ENCODE measurements around the gene CACNB2. TPM values are rescaled to one million over a fixed set of nuclear protein-coding genes. Genes with fewer than 3 reads are reported as not detected.

CACNB2 gene
- total RNA-seq, 2 experiments from 2014 or later: not detected

GRCh38 chr10:18528292-18528691, 388.1 kb downstream of the CACNB2 start:
- Mint-ChIP-seq H3K36me3 (peaks cover 17% of the 10 kb centered on the region), H3K9me3 (peaks cover 2% of the 10 kb centered on the region), H3K27ac (no peak overlapping the region), H3K27me3 (no peaks in the 10 kb centered on the region), H3K4me1 (no peaks in the 10 kb centered on the region), H3K4me3 (no peak overlapping the region)
- POLR2A ChIA-PET: no interaction called here
- DNase-seq: no peak
- no peak for ATAC-seq (ENCODE audit: low read depth)

DNA sequence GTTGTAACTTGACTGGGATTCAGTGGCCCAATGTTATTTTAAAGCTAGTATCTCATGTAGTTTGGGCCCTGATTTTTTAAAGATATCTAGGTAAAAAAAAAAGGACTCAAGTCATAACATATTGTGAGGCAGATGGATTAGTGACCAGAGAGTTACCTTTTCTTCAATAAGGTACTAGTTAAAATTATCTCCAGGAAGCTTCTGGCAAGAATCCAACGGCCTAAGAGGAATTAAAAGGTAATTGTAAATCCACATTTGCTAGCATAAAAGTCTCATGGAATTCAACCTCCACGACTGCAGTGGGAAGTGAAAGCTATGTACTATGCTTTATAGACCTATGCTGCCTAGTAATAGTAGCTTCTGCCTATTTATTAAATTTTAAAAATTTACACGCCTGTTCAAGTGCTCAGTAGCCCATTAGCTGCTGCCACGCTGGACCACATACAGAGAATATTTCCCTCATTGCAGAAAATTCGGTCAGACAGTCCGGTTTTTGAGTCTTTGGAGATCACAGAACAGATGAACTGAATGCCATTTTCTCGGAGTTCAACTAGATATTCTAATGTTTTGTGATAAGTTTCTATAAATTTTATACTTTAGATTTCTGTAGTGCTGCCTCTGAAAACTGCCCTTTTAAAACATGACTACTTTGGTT, 392.8 kb downstream of the CACNB2 start:
- Mint-ChIP-seq H3K36me3 (peaks cover 23% of the 10 kb centered on the region), H3K27ac (no peak overlapping the region), H3K9me3 (peaks cover 2% of the 10 kb centered on the region)

DNA sequence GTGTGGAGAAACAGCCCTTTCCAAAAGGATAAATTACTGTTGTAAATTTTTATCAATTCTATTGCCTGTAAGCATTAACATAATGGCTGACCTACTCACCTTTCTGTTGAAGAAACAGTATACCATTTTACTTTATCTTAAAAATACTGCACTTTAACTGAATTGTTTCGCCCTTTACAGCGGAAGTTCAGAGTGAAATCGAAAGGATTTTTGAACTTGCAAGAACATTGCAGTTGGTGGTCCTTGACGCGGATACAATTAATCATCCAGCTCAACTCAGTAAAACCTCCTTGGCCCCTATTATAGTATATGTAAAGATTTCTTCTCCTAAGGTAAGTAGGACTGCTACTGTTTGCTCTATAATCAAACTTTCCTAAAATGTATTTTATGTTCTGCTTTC, 393.7 kb downstream of the CACNB2 start:
- H3K27ac Mint-ChIP-seq: no peak overlapping the region
- H3K9me3 Mint-ChIP-seq: peaks cover 2% of the 10 kb centered on the region
- no peaks in the 10 kb centered on the region for H3K27me3 Mint-ChIP-seq
- no peak for DNase-seq
- peaks cover 23% of the 10 kb centered on the region for H3K36me3 Mint-ChIP-seq
- POLR2A ChIA-PET: no interaction called here
- no peak for ATAC-seq (ENCODE audit: low read depth)
- H3K4me3 Mint-ChIP-seq: no peak overlapping the region
- H3K4me1 Mint-ChIP-seq: no peaks in the 10 kb centered on the region

More for the DNA sequence above, 392.8 kb downstream of the CACNB2 start:
- POLR2A ChIA-PET: no interaction called here
- Mint-ChIP-seq H3K27me3 (no peaks in the 10 kb centered on the region), H3K4me1 (no peaks in the 10 kb centered on the region), H3K4me3 (no peak overlapping the region)
- ATAC-seq (ENCODE audit: low read depth): no peak
- no peak for DNase-seq

GRCh38 chr10:18539335-18539734, 399.1 kb downstream of the CACNB2 start:
- no peaks in the 10 kb centered on the region for H3K4me1 Mint-ChIP-seq
- POLR2A ChIA-PET: no interaction called here
- H3K9me3 Mint-ChIP-seq: no peaks in the 10 kb centered on the region
- no peak overlapping the region for H3K4me3 Mint-ChIP-seq
- ATAC-seq (ENCODE audit: low read depth): no peak
- H3K36me3 Mint-ChIP-seq: peaks cover 24% of the 10 kb centered on the region
- no peak for DNase-seq
- H3K27ac Mint-ChIP-seq: no peak overlapping the region
- H3K27me3 Mint-ChIP-seq: no peaks in the 10 kb centered on the region

DNA sequence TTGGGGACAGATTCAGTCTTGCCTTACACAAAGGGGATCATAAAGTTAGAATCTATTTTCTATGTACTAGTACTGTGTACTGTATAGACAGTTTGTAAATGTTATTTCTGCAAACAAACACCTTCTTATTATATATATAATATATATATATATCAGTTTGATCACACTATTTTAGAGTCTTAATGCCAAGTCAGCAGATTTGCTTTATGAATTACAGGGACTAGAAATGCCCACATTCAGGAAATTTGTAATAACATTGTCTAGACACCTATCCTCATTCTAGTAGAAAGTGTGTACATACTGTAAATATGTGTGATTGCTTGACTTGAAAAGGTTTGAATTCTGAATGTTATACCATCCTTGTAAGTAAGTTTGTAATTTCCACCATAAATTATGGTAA, 400.0 kb downstream of the CACNB2 start:
- DNase-seq (no peak), ATAC-seq (ENCODE audit: low read depth) (no peak)
- Mint-ChIP-seq H3K36me3 (peaks cover 24% of the 10 kb centered on the region), H3K9me3 (no peaks in the 10 kb centered on the region), H3K27ac (no peak overlapping the region), H3K27me3 (no peaks in the 10 kb centered on the region), H3K4me3 (no peak overlapping the region), H3K4me1 (no peaks in the 10 kb centered on the region)
- POLR2A ChIA-PET: no interaction called here

DNA sequence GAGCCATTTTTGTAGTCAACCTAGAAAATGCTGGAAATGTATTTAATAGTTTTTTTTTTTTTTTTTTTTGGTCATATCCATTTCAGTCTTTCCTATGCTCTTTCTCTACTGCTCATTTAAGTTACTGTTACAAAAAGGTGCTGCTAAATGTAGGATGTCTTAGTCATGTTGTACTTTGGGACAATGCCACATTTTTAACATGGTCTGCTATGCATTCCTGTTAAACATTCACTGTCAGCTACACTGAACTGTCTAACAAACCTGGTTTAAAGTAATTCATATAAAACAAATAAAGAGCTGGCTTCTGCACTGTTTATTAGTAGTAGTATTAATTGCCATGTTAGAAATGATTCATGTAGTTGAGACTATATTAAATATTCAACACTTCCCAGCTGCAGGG, 402.6 kb downstream of the CACNB2 start:
- POLR2A ChIA-PET: no interaction called here
- H3K9me3 Mint-ChIP-seq: no peaks in the 10 kb centered on the region
- H3K36me3 Mint-ChIP-seq: peaks cover 23% of the 10 kb centered on the region
- no peaks in the 10 kb centered on the region for H3K27me3 Mint-ChIP-seq
- DNase-seq: no peak
- ATAC-seq (ENCODE audit: low read depth): no peak
- no peaks in the 10 kb centered on the region for H3K4me1 Mint-ChIP-seq
- H3K4me3 Mint-ChIP-seq: no peak overlapping the region
- H3K27ac Mint-ChIP-seq: no peak overlapping the region

GRCh38 chr10:18545621-18546305, 405.5 kb downstream of the CACNB2 start:
- Mint-ChIP-seq H3K36me3 (peaks cover 19% of the 10 kb centered on the region), H3K9me3 (no peaks in the 10 kb centered on the region), H3K27ac (no peak overlapping the region), H3K4me1 (no peaks in the 10 kb centered on the region), H3K4me3 (no peak overlapping the region), H3K27me3 (no peaks in the 10 kb centered on the region)
- no peak for DNase-seq
- POLR2A ChIA-PET: no interaction called here
- no peak for ATAC-seq (ENCODE audit: low read depth)

DNA sequence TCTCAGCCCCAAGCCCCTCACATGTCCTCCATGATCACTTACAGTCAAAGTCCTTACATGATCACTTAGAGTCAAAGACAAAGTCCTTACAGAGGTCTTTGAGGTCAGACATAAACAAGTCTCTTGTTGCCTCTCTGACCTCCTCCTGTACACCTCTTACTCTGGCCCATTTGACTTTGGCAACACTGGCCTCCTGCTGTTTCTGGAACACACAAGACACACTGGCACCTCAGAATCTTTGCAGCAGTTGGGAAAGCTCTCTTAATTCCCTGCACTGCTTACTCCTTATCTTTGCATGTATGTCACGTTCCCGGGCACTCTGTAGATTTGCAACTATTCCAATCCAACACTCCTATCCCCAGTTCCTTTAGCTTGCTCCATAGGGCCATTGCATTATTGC, 408.9 kb downstream of the CACNB2 start:
- no peaks in the 10 kb centered on the region for H3K4me1 Mint-ChIP-seq
- ATAC-seq (ENCODE audit: low read depth) (no peak), DNase-seq (no peak)
- H3K36me3 Mint-ChIP-seq: peaks cover 14% of the 10 kb centered on the region
- no peaks in the 10 kb centered on the region for H3K9me3 Mint-ChIP-seq
- H3K27me3 Mint-ChIP-seq: no peaks in the 10 kb centered on the region
- no peak overlapping the region for H3K27ac Mint-ChIP-seq
- H3K4me3 Mint-ChIP-seq: no peak overlapping the region
- POLR2A ChIA-PET: no interaction called here

GRCh38 chr10:18551473-18551872, 411.2 kb downstream of the CACNB2 start:
- H3K4me1 Mint-ChIP-seq: no peaks in the 10 kb centered on the region
- H3K9me3 Mint-ChIP-seq: no peaks in the 10 kb centered on the region
- no peaks in the 10 kb centered on the region for H3K27me3 Mint-ChIP-seq
- no peak overlapping the region for H3K4me3 Mint-ChIP-seq
- DNase-seq (no peak), ATAC-seq (ENCODE audit: low read depth) (no peak)
- H3K36me3 Mint-ChIP-seq: peaks cover 10% of the 10 kb centered on the region
- no peak overlapping the region for H3K27ac Mint-ChIP-seq
- POLR2A ChIA-PET: no interaction called here

DNA sequence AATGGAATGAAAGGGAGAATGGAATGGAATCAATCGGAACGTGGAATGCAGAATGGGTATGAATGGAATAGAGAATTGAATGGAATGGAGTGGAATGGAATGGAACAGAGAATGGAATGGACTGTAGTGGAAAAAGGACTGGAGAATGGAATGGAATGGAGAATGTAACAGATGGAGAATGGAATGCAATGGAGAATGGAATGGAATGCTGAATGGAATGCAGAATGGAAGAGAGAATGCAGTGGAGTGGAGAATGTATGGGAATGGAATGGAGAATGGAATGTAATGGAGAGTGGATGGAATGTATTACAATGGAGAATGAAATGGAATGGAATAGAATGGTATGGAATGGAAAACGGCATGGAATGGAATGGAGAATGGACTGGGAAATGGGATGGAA, 414.3 kb downstream of the CACNB2 start:
- no peak for ATAC-seq (ENCODE audit: low read depth)
- DNase-seq: no peak
- H3K9me3 Mint-ChIP-seq: no peaks in the 10 kb centered on the region
- POLR2A ChIA-PET: no interaction called here
- no peaks in the 10 kb centered on the region for H3K4me1 Mint-ChIP-seq
- H3K27ac Mint-ChIP-seq: no peak overlapping the region
- no peaks in the 10 kb centered on the region for H3K27me3 Mint-ChIP-seq
- peaks cover 7% of the 10 kb centered on the region for H3K36me3 Mint-ChIP-seq
- H3K4me3 Mint-ChIP-seq: no peak overlapping the region

- Mint-ChIP-seq H3K27me3 (no peaks in the 10 kb centered on the region), H3K4me1 (no peaks in the 10 kb centered on the region), H3K9me3 (no peaks in the 10 kb centered on the region), H3K36me3 (peaks cover under 1% of the 10 kb centered on the region), H3K27ac (no peak overlapping the region), H3K4me3 (no peak overlapping the region)
- POLR2A ChIA-PET: no interaction called here
- no peak for ATAC-seq (ENCODE audit: low read depth)
- DNase-seq: no peak
These were observed 416.4 kb downstream of the CACNB2 start for GRCh38 chr10:18556522-18557147.

DNA sequence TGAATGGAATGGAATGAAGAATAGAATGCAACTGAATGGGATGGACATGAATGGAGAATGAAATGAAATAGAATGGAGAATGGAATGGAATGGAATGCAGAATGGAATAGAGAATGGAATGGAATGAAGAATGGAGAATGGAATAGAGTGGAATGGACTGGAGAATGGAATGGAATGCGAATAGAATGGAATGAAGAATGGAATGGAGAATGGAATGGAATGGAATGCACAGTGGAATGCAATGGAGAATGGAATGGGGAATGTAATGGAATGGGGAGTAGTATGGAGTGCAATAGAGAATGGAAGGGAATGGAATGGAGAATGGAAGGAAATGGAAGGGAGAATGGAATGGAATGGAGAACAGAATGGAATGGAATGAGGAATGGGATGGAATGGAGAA, 417.7 kb downstream of the CACNB2 start:
- POLR2A ChIA-PET: no interaction called here
- H3K36me3 Mint-ChIP-seq: no peaks in the 10 kb centered on the region
- no peak overlapping the region for H3K27ac Mint-ChIP-seq
- no peak for DNase-seq
- no peak for ATAC-seq (ENCODE audit: low read depth)
- no peaks in the 10 kb centered on the region for H3K4me1 Mint-ChIP-seq
- H3K9me3 Mint-ChIP-seq: no peaks in the 10 kb centered on the region
- no peaks in the 10 kb centered on the region for H3K27me3 Mint-ChIP-seq
- no peak overlapping the region for H3K4me3 Mint-ChIP-seq

- DNase-seq: no peak
- no peak for ATAC-seq (ENCODE audit: low read depth)
- no peaks in the 10 kb centered on the region for H3K36me3 Mint-ChIP-seq
- H3K27me3 Mint-ChIP-seq: no peaks in the 10 kb centered on the region
- no peak overlapping the region for H3K4me3 Mint-ChIP-seq
- no peaks in the 10 kb centered on the region for H3K9me3 Mint-ChIP-seq
- POLR2A ChIA-PET: no interaction called here
- no peak overlapping the region for H3K27ac Mint-ChIP-seq
- no peaks in the 10 kb centered on the region for H3K4me1 Mint-ChIP-seq
These were observed 421.8 kb downstream of the CACNB2 start for GRCh38 chr10:18561861-18562551.
